PC-9 (cell line): Measurements from ENCODE around the gene PSMD6. TPM values are rescaled to one million over a fixed set of nuclear protein-coding genes. Genes with fewer than 3 reads are reported as not detected.

Source experiments
- BruUV-seq: library from RNA; stranded (reverse); fragments of 400-500 nt; replicated peaks from 2 replicates; lab custom pipeline; 2021; lab: Mats Ljungman, UMichigan
- CTCF ChIA-PET: fragments of 300-600 bp; sonication (Branson Sonifier 250); formaldehyde crosslinking; loops from one replicate; lab custom pipeline; 2022; ENCODE audit warnings: antibody characterized with exemption; lab: Charles Lee
- POLR2A ChIA-PET: fragments of 300-600 bp; sonication (Branson Sonifier 250); formaldehyde crosslinking; loops from one replicate; lab custom pipeline; 2022; ENCODE audit warnings: antibody characterized with exemption; ENCODE audit not compliant: unreplicated experiment; lab: Charles Lee
- DNase-seq, 2 experiments: peaks; one replicate each; pipeline versions ENCODE4 v3.0.0 to v3.0.0-alpha.2; 2015 to 2022; ENCODE audit warnings: mixed read lengths in 1 of 2
- H2AFZ ChIP-seq: fragments of 200-600 bp; sonication (generic); 2 replicates; pipeline ENCODE4 v1.8.1; 2017; ENCODE audit warnings: antibody characterized with exemption
- H3F3A ChIP-seq: fragments of 200-600 bp; sonication (generic); 2 replicates; pipeline ENCODE4 v1.8.1; 2017; ENCODE audit warnings: antibody characterized with exemption, mild to moderate bottlenecking, low read depth; ENCODE audit not compliant: insufficient read depth
- H3K27ac ChIP-seq: fragments of 200-600 bp; sonication (generic); 2 replicates; pipeline ENCODE4 v1.6.1; 2016; ENCODE audit warnings: mixed run types
- H3K27me3 ChIP-seq: fragments of 200-600 bp; sonication (generic); 2 replicates; pipeline ENCODE4 v1.6.1; 2016; ENCODE audit warnings: low read depth, mixed run types; ENCODE audit not compliant: insufficient read depth
- H3K36me3 ChIP-seq: fragments of 200-600 bp; sonication (generic); 2 replicates; pipeline ENCODE4 v1.6.1; 2016; ENCODE audit warnings: low read depth, mixed run types
- H3K4me1 ChIP-seq: fragments of 200-600 bp; sonication (generic); replicated peaks from 2 replicates; pipeline ENCODE4 v1.6.1; 2016; ENCODE audit warnings: mixed run types; ENCODE audit not compliant: insufficient read depth
- H3K4me2 ChIP-seq: fragments of 200-600 bp; sonication (generic); 2 replicates; pipeline ENCODE4 v1.6.1; 2017; ENCODE audit warnings: mixed run types
- H3K4me3 ChIP-seq: fragments of 200-600 bp; sonication (generic); 2 replicates; pipeline ENCODE4 v1.6.1; 2016; ENCODE audit warnings: mixed run types
- H3K79me2 ChIP-seq: fragments of 200-600 bp; sonication (generic); 2 replicates; pipeline ENCODE4 v1.6.1; 2017; ENCODE audit warnings: low read depth, mixed run types
- H3K9me2 ChIP-seq: fragments of 200-600 bp; sonication (generic); 2 replicates; pipeline ENCODE4 v1.8.1; 2017; ENCODE audit warnings: mild to moderate bottlenecking; ENCODE audit not compliant: insufficient read depth
- H3K9me3 ChIP-seq: fragments of 200-600 bp; sonication (generic); 2 replicates; pipeline ENCODE4 v1.8.1; 2016; ENCODE audit warnings: low read depth; ENCODE audit not compliant: insufficient read depth
- H4K20me1 ChIP-seq: fragments of 200-600 bp; sonication (generic); 2 replicates; pipeline ENCODE4 v1.8.1; 2017; ENCODE audit not compliant: insufficient read depth
- CTCF ChIP-seq: fragments of 200-600 bp; sonication (generic); conservative IDR thresholded peaks from 2 replicates; pipeline ENCODE4 v1.6.1; 2017; ENCODE audit warnings: mixed run types, antibody characterized with exemption, mild to moderate bottlenecking, moderate library complexity
- EZH2 ChIP-seq: fragments of 200-600 bp; sonication (generic); IDR thresholded peaks from 2 replicates; pipeline ENCODE4 v1.8.0; 2017; ENCODE audit warnings: antibody characterized with exemption, low read depth
- intact Hi-C: fragments of 100-400 bp; cut with micrococcal nuclease; formaldehyde crosslinking; loops from one replicate; pipeline ENCODE4 v1.10.0; 2022; ENCODE audit not compliant: unreplicated experiment
- total RNA-seq: library from RNA; stranded (reverse); gene quantifications from 2 replicates; pipeline ENCODE4 v1.2.3, GENCODE V29; 2021

Gene PSMD6
- total RNA-seq, 1 experiment from 2014 or later = 68.8 TPM

GRCh38 chr3:64031540-64032508, 8.5 kb upstream of the PSMD6 start:
- Histone ChIP-seq H3K4me2 (no peak overlapping the region), H3K27me3 (no peaks in the 10 kb centered on the region), H3K27ac (no peak overlapping the region), H2AFZ (no peak overlapping the region), H3K4me3 (no peak overlapping the region), H3F3A (no peaks in the 10 kb centered on the region), H3K79me2 (no peaks in the 10 kb centered on the region), H3K9me2 (no peaks in the 10 kb centered on the region), H3K9me3 (no peaks in the 10 kb centered on the region), H3K36me3 (no peaks in the 10 kb centered on the region), H4K20me1 (no peaks in the 10 kb centered on the region), H3K4me1 (no peaks in the 10 kb centered on the region; the same call in 1 of the 2 replicates)
- BruUV-seq = no TSS peak
- CTCF ChIA-PET = no interaction called here
- DNase-seq = no peak
- intact Hi-C loops = loop anchor here (5.0 to 10.0 kb wide), 3 partner anchors 183 to 320 kb away; no protein-coding TSS in a partner anchor
- TF ChIP-seq EZH2 (no peak), CTCF (no peak)
- POLR2A ChIA-PET = no interaction called here

GRCh38 chr3:64030741-64031140, 7.4 kb upstream of the PSMD6 start:
- Histone ChIP-seq H2AFZ (0 out of 2 replicates have a peak overlapping the region, but pooled peaks have one; percentile 75), H3K4me3 (peak overlapping the region; percentile 42; the same call in 1 of the 2 replicates), H4K20me1 (no peaks in the 10 kb centered on the region), H3K9me3 (no peaks in the 10 kb centered on the region), H3K27ac (no peak overlapping the region), H3K4me1 (no peaks in the 10 kb centered on the region; the same call in 1 of the 2 replicates), H3K9me2 (no peaks in the 10 kb centered on the region), H3K27me3 (no peaks in the 10 kb centered on the region), H3F3A (no peaks in the 10 kb centered on the region), H3K79me2 (no peaks in the 10 kb centered on the region), H3K4me2 (peak overlapping the region; percentile 76), H3K36me3 (no peaks in the 10 kb centered on the region)
- BruUV-seq = no TSS peak
- TF ChIP-seq CTCF (peak; percentile 87), EZH2 (no peak)
- ChIA-PET POLR2A (interaction anchor here (0.6 kb wide), 1 partner anchor 20 kb away, joined by 8 read pairs; no protein-coding TSS in a partner anchor), CTCF (no interaction called here)
- intact Hi-C loops = loop anchor here (1.0 to 10.0 kb wide), 6 partner anchors 159 to 454 kb away; no protein-coding TSS in a partner anchor
- peak; percentile 59 to 71 for DNase-seq

- no peaks in the 10 kb centered on the region; the same call in 1 of the 2 replicates for H3K4me1 ChIP-seq
- TF ChIP-seq EZH2 (no peak), CTCF (no peak)
- CTCF ChIA-PET = interaction anchor here (0.7 kb wide), 1 partner anchor 363 kb away, joined by 3 read pairs; no protein-coding TSS in a partner anchor
- no peaks in the 10 kb centered on the region for H3K27me3 ChIP-seq
- H3K9me2 ChIP-seq = no peaks in the 10 kb centered on the region
- H4K20me1 ChIP-seq = no peaks in the 10 kb centered on the region
- no peaks in the 10 kb centered on the region for H3K36me3 ChIP-seq
- POLR2A ChIA-PET = no interaction called here
- H3K9me3 ChIP-seq = no peaks in the 10 kb centered on the region
- no TSS peak for BruUV-seq
- H3F3A ChIP-seq = no peaks in the 10 kb centered on the region
- no peak for DNase-seq
- H3K79me2 ChIP-seq = no peaks in the 10 kb centered on the region
- intact Hi-C loops = no loop called here
- H3K27ac ChIP-seq = no peak overlapping the region
- H2AFZ ChIP-seq = no peak overlapping the region
- H3K4me3 ChIP-seq = no peak overlapping the region
- no peak overlapping the region for H3K4me2 ChIP-seq
Measured at GRCh38 chr3:64029287-64029686, 6.0 kb upstream of the PSMD6 start.
